GM04503 (cell line): ENCODE data around the gene CPNE2.
"Not testable (repeated sequence)": the region's sequence is repeated elsewhere in the genome, so short reads cannot be mapped to it uniquely, and the experiment has no call there.

Experiments used
- DNase-seq: peaks from one replicate; pipeline ENCODE4 v3.0.0-alpha.2; 2012; ENCODE audit warnings: low read depth

The CPNE2 gene

DNA sequence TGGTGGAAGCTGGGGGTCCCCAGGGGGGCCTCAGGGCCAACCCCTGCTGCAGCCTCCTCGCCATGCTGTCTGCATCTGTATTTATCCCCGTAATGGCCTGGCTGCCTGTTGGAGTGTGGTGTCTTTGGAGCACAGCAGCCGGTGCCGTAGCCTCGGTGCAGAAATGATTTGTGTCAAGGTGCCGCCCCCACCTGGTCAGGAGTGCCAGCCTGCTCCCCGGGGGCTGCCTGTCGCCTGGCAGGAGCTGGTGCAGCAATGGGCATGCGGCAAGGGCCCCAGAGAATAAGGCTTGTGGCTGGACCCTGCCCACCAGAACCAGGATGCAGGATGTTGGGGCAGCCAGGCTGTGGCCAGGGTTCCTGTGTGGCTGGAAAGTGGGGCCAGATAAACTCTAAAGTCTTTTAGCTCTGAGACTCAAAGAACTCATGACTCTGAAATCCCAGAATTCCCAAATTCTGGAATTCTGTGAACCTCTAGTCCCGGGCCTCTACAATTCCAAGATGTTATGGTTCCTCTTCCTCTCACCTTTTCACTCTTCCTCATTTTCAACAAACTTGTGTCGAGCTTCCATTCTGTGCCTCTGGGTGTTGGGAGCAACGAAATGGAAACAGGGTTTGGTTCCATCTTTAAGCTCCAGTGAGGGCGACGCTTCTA lies 5.9 kb downstream of the CPNE2 start:
- DNase-seq, result no peak

DNA sequence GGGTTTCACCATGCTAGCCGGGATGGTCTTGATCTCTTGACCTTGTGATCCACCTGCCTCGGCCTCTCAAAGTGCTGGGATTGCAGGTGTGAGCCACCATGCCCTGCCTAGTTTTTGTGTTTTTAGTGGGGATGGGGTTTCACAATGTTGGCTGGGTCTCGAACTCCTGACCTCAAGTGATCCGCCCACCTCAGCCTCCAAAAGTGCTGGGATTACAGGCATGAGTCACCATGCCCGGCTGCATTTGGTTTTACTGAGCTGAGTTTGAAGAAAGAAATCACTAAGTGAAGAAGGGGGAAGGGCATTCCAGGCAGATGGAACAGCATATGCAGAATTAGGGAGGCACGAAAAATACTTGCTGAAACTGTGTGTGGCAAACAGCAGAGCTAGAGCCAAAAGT lies 7.6 kb downstream of the CPNE2 start:
- DNase-seq, result not testable (repeated sequence)

DNA sequence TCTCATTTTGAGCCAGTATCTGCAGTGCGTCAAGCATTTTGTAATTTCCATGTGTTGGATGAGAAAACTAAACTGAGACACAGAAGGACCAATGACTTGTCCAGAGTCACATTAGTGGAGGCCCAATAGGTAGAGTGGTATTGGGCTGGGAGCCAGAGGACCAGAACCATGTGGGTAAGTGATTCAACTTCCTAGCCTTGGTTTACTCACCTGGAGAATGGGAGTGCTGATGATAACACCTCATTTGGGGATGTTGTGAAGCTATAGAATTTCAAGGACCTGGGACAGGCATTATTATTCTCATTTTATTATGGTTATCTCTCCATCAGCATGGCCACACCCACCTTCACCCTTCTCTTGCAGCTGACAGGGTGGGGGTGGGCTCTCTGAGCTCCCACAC lies 8.1 kb downstream of the CPNE2 start:
- DNase-seq, result no peak

DNA sequence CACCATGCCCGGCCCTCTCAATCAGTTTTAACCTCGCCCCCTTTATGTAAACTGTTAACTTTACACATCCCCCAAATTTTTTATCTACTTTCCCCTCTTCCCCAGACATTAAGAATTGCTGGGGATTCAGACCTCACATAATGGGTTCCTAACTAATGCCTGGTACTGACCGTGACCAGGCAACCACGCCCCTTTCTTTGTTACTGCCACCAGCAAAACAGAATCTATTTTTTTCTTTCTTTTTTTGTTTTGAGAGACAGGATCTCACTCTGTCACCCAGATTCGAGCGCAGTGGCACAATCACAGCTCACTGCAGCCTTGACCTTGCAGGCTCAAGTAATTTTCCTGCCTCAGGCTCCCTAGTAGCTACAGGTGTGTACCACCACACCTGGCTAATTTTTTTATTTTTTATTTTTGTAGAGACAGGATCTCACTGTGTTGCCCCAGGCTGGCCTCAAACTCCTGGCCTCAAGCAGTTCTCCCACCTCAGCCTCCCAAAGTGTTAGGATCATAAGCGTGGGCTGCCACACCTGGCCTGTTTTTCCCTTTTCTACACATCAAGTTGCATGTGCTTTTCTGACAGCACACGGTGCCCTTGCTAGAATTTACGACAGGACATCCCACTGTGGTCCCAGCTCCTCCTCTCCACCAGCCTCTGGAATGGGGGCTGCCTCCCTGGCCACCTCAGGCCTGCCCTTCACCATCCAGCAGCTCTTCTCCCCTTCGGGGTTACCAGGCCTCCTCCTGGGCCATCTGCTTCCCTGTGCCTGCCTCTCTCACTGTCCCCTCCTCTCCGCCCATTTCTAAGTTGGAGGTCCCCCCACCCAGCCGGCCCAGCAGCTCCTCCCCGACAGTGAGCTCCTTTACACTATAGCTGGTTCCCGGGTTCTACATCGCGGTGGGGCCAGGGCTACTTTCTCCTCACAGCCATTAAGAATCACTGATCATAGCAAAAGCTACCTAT lies 10.8 kb downstream of the CPNE2 start:
- DNase-seq, result no peak

DNA sequence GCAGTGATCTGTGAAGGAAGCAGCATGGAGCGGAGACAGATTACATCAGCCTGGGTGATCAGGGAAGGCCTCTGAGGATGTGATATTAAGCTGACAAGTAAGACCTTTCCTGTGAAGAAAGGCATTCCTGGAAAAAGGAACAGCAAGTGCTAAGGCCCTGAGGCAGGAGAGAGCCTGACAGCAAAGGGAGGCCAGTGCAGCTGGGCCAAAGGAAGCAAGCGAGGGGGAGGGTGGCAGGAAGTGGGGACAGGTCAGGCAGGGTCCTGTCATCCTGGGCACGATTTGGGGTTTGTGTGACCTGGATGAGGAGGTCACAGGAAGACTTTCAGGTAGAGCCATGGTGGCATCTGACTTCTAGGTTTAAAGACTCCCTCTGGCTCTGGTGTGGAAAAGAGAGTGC lies 12.3 kb downstream of the CPNE2 start:
- no peak for DNase-seq

DNA sequence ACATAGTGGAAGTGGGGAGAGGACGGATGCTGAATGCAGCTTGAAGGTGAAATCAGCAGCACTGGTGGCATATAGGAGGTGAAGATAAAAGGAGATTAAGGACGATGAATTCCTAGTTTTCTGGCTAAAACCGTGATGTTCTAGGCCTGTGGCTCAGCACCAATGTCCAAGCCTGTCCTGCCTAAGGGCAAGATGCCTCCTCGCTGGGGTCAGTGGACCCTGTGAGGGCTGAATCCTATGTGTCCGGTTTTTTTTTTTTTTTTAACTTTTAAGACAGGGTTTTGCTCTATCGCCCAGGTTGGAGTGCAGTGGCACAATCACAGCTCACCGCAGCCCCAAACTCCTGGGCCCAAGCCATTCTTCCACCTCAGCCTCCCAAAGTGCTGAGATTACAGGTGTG lies 12.8 kb downstream of the CPNE2 start:
- DNase-seq, result no peak

DNA sequence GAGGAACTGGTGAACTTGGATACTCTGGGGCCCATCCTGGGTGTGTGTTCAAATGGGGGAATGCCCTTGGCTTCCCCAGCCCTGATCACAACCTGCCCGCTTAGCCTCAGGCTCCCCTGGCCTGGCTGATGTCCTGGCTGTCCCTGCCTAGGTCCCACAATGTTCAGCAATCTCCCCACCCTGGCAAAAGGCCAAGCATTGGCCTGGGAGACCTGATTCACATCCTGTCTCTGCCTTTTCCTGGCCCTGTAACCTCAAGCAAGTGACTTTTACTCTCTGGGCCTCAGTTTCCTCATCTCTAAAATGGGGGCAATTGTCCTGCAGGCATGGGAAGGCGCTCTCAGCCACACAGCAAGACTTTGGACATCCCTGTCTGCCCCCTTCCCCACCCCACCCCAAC lies 14.4 kb downstream of the CPNE2 start:
- no peak for DNase-seq

DNA sequence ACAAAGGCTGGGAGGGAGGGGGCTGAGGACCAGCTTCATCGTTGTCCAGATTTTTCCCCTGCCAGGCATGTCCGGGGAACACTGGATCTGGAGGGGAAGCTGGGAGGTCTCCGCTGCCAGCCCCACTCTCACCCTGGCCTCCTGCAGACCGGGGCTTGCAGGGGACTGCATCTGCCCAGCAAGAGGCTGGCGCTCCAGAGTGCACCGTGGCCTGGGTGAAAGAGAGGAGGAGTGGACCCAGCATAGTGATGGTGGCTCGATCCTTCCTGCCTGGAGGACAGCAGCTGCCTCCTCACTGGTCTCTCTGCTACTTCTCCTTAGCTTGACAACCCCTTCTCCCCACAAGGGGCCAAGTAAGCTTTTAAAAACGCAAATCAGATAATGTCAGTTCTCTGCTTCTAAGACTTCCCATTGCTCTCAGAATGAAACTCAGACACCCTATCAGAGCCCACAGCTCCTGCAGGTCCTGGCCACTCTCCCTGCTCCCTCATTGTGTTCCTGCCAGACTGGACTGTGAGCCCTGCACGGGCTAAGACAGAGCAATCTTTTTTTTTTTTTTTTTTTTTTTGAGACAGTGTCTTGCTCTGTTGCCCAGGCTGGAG lies 15.0 kb downstream of the CPNE2 start:
- no peak for DNase-seq

DNA sequence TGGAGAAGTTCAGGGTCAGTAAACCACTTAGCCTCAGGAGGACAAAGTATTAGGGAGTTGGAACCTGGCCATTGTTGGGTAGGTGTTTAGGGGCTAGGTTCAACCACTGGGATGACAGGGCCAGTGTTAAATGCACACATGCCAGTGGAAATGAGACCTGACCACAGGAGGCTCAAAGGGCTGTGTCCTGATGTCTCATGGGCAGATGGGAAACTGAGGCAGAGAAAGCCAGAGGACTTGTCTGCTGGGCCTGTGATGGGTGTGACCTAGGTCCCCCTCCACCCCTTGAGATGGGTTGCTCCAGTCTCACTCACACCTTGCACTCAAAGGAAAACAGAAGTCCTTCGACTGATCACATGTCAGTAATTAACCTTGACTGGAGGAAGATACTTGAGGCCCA lies 16.0 kb downstream of the CPNE2 start:
- no peak for DNase-seq

DNA sequence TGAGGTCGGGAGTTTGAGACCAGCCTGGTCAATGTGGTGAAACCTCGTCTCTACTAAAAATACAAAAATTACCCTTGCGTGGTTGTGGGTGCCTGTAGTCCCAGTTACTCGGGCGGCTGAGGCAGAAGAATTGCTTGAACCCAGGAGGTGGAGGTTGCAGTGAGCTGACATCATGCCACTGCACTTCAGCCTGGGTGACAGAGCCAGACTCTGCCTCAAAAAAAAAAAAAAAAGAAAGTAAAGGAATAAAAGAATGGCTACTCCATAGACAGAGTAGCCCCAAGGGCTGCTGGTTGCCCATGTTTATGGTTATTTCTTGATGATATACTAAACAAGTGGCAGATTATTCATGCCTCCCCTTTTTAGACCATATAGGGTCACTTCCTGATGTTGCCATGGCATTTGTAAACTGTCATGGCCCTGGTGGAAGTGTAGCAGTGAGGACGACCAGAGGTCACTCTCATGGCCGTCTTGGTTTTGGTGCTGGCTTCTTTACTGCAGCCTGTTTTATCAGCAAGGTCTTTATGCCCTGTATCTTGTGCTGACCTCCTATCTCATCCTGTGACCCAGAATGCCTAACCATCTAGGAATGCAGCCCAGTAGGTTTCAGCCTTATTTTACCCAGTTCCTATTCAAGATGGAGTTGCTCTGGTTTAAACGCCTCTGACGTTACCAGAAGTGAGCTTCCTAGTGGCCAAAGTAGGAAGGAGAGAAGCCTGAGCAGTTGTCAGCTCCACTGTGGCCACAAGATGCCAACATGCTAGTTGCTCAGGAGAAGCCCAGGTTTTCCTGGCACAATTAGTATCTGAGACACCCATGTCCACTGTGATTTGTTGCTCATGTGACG lies 17.1 kb downstream of the CPNE2 start:
- DNase-seq, result not testable (repeated sequence)

DNA sequence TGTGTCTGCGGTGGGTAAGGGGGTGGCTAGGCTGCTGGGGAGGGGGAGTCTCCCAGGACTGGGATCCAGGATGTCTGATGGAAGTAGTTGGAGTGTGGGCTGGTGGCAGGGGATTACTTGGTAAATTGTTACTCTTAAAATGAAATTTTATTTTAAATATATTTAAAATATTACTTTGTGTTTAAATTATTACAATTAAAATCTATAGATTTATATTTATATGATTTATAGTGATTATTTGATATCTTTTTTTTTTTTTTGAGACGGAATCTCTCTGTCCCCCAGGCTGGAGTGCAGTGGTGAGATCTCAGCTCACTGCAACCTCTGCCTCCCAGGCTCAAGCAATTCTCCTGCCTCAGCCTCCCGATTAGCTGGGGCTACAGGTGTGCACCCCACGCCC lies 18.6 kb downstream of the CPNE2 start:
- no peak for DNase-seq

DNA sequence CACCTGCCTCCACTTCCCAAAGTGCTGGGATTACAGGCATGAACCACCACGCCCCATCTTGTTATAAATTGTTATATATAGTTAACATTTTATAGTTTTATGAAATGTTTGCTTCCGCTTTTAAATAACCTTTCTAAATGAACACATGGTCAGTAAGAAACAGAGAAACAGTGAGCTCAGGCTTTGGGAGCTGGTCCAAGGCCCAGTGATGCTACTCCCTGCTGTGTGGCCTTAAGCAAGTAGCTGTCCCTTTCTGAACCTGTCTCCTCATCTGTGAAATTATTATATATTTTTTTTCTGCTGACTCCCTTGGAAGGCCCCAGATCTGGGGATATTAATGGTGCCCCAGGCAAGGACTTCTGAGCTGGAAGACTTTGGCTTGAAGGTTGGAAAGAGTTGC lies 19.0 kb downstream of the CPNE2 start:
- DNase-seq, result no peak

DNA sequence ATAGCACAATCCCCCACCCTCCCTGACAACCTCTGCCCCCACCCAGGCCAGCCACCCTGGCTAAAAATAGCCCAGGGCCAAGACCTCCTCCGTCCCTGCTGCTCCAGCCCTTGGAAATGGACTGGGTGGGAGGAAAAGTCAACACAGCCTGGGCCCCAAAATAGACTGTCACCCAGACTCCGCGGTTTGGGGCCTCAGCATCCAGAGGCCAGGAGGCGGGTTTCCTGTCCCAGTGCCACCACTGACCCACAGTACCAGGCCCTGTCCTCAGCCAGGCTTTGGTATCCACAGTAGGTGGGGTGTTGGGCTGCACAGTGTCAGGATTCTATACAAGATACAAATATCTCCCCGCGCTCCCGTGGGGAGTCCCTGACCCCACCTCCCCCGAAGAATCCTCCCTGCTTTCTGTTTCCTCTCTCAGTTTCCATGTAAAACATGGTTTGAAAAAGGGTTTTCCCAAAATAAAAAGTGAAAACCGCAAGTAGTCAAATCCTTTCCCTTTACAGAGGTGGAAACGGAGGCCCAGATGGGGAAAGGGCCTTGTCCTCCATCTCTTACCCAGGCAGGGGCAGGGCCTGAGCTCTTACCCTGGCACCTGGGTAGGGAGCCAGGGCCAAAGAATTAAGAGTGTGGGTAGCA lies 20.1 kb downstream of the CPNE2 start:
- no peak for DNase-seq

DNA sequence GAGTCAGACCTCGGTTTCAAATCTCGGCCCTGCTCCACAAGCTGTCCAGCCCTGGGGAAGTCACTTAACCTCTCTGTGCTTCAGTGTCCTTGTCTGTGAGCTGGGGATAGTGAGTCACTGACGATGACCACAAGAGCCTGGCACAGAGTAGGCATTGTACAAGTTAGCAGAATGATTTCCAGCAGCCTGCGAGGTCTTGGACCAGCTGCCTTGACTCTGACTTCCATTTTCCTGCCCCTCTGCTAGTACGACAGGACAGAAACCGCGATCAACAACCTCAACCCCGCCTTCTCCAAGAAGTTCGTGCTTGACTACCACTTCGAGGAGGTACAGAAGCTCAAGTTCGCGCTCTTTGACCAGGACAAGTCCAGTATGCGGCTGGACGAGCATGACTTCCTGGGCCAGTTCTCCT lies 20.7 kb downstream of the CPNE2 start:
- DNase-seq, result no peak

DNA sequence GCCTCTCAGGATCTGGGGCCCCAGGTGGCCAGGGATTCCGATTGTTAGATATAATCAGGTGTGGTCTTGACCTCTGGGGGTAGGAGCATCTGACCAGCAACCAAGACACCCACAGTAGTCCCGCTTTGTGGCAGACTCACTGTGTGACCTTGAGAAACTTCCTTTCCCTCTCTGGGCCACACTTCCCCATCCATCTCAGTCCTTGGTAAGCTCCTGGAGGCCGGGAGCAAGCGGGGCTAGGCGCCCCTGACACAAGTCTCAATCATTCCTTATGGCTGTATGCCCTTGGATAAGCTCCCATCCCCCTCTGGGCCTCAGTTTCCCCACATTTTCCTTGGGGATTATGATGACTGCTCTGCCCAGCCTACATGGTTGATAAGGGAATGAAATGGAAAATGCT lies 21.3 kb downstream of the CPNE2 start:
- DNase-seq, result no peak

DNA sequence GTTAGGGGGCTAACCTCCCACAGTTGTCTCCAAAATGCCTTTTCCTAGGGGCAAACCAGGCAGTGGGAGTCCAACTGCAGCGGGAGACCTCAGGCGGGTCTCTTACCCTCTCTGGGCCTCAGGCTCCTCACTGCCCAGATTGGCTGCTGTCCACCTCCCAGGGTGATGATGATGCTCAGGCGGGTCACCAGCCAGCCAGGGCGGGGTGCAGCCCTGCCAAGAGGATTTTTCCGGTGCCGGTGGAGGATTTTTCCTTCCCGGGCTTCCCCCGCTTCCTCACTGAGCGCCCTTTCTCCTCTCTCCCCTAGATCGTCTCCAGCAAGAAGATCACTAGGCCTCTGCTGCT lies 22.8 kb downstream of the CPNE2 start:
- no peak for DNase-seq

DNA sequence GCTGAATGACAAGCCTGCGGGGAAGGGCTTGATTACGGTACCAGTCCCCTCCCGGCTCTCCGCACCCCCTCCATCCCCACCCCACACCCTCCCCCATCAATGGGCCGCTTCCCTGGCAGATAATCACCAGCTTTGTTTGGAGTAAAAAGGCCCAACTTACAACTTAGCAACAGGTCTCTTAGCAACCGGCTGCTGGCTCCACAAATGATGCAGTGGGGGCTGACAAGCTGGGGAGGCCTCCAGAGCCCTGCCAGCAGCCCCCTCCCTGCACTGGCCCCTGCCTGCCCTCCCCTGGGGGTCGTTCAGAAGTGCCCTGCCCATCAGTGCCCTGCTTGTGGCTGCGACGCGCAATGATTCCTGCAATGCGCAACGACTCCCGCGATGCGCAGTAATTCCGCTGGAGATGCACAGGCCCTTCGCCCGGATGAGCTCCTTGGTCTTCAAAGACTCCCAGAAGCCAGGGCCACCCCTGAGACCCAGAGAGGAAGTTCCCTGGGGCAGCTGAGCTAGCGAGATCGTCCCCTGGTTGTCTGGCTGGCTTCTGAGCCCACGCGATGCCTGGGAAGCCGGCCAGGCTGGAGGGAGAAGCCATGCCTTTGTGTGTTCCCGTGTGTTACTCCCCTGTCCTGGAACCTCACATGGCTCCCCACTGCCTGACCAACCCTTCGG lies 23.3 kb downstream of the CPNE2 start:
- DNase-seq, result no peak

DNA sequence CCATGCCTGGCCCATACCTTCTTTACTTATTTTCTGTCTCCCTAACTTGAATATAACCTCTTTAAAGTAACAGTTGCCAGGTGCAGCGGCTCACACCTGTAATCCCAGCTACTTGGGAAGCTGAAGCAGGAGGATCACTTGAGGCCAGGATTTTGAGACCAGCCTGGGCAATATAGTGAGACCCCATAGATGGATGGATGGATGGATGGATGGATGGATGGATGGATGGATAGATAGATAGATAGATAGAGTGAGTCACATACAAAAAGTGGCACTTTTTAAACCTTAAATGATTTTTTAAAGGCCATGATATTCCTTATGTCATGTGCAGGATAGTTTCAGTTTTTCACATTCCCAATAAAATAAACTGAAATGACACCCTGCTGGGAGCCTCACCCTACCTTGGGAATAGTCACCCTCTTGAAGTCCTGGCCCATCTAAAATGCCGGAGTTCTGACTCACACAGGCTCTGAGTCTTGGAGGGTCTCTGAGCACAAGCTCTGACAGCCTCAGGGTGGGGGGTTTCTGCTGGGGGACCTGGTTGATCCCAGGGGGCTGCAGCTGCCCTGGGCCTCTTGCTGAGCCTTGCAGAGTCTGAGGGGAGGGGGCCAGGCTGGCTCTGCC lies 26.2 kb downstream of the CPNE2 start:
- DNase-seq, result no peak

DNA sequence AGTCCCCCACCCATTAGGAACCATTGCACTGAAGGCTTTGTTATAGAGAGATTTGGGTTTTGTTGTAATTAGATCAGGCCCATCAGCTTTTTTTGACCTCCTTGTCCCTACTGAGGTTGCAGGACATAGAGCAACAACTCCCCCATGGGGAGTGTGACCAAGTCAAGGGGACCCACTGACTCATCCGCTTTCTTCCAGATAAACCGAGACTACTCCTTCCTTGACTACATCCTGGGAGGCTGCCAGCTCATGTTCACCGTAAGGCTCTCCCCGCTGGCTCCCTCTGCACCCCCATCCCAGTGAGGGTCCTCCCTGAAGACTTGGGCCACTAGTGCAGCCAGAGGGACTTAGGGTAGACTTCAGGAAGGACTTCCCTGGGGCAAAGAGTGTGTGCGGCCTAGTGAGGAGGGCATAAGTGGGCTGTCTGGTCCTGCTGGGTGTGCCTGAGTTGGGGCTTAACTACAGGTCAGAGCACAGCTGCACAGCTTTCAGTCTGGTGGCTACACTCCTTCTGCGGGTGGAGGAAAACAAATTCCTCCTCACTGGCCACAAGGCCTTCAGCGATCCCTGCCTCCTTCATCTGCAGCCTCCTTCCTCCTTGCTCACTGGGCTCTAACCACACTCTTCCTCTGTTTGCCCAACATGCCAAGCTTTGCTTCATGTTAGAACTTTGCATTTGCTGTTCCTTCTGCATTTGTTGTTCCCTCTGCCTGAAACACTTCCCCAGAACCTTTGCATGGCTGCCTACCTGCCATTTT lies 31.0 kb downstream of the CPNE2 start:
- DNase-seq, result no peak
